Measurements from ENCODE around the gene PADI3. TPM values are rescaled to one million over a fixed set of nuclear protein-coding genes. Genes with fewer than 3 reads are reported as not detected.

Gene PADI3
- total RNA-seq, 1 experiment from 2014 or later = 0.61 TPM

DNA sequence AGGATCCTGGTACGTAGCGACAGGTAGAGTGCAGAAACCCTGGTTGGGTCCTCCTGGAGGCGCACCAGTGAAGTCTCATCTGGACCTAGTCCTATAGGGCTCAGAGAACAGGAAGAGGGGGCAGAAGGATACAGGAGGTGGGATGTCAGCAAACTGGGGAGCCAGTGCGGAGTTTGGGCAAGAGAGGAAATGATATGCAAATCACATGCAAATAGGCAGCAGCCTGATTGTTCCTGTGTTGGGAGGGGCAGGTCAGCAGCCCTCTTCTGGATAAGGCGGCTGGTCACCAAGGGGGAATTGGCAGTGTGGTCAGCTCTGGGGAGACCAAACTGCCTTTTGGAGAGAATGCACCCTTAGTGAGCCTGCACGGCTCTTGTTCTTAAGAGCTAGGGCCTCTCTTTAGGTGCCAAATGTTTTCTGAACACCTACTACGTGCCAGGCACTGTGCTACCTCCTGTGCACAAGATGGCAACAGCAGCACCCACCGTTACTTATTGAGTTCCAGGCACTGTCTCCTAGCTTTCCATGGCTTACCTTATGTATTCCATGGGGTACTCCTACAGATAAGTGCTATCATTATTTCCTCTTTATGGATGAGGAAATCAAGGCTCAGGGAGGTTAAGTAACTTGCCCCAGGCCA lies 18.1 kb upstream of the PADI3 start:
- POLR2A ChIA-PET = no interaction called here
- Mint-ChIP-seq H3K36me3 (no peaks in the 10 kb centered on the region), H3K27ac (no peak overlapping the region), H3K4me3 (no peak overlapping the region), H3K27me3 (ENCODE audit: low read depth) (peaks cover 3% of the 10 kb centered on the region; the same call in 1 of the 2 replicates), H3K9me3 (no peaks in the 10 kb centered on the region), H3K4me1 (peaks cover 13% of the 10 kb centered on the region)
- TF ChIP-seq ELF4 (CRISPR knock-in tag; IDR thresholded peaks at IDR 0.05; ENCODE audit: low read depth) (no peak), NR2C2 (CRISPR knock-in tag; IDR thresholded peaks at IDR 0.05) (no peak), OVOL2 (CRISPR knock-in tag; IDR thresholded peaks at IDR 0.05; ENCODE audit: borderline replicate concordance) (no peak), MYBL2 (CRISPR knock-in tag; IDR thresholded peaks at IDR 0.05) (no peak)
- TF ChIP-seq, protein P1, sequence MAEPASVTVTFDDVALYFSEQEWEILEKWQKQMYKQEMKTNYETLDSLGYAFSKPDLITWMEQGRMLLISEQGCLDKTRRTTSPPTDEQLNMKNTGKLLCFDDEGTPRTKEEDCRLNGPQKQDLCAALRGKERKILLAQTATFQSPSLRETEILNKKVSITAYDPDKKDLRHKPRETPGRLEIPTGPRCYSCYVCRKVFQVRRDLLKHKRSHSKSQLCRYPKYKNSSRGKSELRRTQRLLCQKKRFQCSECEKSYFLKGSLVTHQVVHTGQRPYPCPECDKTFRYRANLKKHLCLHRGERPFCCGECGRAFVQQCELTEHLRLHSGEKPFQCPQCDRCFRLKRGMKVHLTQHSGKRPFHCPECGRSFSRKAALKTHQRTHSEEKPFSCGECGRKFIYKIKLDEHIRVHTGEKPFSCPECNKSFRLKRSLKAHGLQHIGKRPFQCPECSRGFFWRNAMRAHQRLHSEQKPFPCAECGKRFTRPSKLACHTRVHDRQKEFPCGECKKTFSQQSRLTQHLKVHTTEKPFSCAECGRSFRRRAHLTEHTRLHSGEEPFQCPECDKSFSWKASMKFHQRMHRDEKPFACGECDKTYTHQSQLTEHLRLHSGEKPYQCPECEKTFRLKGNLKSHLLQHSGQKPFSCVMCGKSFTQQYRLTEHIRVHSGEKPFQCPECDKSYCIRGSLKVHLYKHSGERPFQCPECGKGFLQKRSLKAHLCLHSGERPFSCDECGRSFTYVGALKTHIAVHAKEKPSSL (CRISPR knock-in tag; conservative IDR thresholded peaks at IDR 0.05) = no peak
- TF ChIP-seq, protein P2, sequence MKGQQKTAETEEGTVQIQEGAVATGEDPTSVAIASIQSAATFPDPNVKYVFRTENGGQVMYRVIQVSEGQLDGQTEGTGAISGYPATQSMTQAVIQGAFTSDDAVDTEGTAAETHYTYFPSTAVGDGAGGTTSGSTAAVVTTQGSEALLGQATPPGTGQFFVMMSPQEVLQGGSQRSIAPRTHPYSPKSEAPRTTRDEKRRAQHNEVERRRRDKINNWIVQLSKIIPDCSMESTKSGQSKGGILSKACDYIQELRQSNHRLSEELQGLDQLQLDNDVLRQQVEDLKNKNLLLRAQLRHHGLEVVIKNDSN (CRISPR knock-in tag; IDR thresholded peaks at IDR 0.05) = no peak
- TF ChIP-seq, protein P3, sequence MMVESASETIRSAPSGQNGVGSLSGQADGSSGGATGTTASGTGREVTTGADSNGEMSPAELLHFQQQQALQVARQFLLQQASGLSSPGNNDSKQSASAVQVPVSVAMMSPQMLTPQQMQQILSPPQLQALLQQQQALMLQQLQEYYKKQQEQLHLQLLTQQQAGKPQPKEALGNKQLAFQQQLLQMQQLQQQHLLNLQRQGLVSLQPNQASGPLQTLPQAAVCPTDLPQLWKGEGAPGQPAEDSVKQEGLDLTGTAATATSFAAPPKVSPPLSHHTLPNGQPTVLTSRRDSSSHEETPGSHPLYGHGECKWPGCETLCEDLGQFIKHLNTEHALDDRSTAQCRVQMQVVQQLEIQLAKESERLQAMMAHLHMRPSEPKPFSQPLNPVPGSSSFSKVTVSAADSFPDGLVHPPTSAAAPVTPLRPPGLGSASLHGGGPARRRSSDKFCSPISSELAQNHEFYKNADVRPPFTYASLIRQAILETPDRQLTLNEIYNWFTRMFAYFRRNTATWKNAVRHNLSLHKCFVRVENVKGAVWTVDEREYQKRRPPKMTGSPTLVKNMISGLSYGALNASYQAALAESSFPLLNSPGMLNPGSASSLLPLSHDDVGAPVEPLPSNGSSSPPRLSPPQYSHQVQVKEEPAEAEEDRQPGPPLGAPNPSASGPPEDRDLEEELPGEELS (CRISPR knock-in tag; IDR thresholded peaks at IDR 0.05) = no peak
- TF ChIP-seq, protein P4, sequence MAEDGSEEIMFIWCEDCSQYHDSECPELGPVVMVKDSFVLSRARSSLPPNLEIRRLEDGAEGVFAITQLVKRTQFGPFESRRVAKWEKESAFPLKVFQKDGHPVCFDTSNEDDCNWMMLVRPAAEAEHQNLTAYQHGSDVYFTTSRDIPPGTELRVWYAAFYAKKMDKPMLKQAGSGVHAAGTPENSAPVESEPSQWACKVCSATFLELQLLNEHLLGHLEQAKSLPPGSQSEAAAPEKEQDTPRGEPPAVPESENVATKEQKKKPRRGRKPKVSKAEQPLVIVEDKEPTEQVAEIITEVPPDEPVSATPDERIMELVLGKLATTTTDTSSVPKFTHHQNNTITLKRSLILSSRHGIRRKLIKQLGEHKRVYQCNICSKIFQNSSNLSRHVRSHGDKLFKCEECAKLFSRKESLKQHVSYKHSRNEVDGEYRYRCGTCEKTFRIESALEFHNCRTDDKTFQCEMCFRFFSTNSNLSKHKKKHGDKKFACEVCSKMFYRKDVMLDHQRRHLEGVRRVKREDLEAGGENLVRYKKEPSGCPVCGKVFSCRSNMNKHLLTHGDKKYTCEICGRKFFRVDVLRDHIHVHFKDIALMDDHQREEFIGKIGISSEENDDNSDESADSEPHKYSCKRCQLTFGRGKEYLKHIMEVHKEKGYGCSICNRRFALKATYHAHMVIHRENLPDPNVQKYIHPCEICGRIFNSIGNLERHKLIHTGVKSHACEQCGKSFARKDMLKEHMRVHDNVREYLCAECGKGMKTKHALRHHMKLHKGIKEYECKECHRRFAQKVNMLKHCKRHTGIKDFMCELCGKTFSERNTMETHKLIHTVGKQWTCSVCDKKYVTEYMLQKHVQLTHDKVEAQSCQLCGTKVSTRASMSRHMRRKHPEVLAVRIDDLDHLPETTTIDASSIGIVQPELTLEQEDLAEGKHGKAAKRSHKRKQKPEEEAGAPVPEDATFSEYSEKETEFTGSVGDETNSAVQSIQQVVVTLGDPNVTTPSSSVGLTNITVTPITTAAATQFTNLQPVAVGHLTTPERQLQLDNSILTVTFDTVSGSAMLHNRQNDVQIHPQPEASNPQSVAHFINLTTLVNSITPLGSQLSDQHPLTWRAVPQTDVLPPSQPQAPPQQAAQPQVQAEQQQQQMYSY (CRISPR knock-in tag; IDR thresholded peaks at IDR 0.05) = no peak
- TF ChIP-seq, protein P5, sequence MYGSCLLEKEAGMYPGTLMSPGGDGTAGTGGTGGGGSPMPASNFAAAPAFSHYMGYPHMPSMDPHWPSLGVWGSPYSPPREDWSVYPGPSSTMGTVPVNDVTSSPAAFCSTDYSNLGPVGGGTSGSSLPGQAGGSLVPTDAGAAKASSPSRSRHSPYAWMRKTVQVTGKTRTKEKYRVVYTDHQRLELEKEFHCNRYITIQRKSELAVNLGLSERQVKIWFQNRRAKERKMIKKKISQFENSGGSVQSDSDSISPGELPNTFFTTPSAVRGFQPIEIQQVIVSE (CRISPR knock-in tag; IDR thresholded peaks at IDR 0.05; ENCODE audit: borderline replicate concordance) = no peak
- TF ChIP-seq, protein P6, sequence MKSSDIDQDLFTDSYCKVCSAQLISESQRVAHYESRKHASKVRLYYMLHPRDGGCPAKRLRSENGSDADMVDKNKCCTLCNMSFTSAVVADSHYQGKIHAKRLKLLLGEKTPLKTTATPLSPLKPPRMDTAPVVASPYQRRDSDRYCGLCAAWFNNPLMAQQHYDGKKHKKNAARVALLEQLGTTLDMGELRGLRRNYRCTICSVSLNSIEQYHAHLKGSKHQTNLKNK (CRISPR knock-in tag; IDR thresholded peaks at IDR 0.05) = no peak
- ATAC-seq = peak; percentile 30
- CTCF ChIA-PET = interaction anchor here (1.1 kb wide), 1 partner anchor 105 kb away, joined by 3 read pairs; no protein-coding TSS in a partner anchor
- no peak for DNase-seq (ENCODE audit: low spot score)

DNA sequence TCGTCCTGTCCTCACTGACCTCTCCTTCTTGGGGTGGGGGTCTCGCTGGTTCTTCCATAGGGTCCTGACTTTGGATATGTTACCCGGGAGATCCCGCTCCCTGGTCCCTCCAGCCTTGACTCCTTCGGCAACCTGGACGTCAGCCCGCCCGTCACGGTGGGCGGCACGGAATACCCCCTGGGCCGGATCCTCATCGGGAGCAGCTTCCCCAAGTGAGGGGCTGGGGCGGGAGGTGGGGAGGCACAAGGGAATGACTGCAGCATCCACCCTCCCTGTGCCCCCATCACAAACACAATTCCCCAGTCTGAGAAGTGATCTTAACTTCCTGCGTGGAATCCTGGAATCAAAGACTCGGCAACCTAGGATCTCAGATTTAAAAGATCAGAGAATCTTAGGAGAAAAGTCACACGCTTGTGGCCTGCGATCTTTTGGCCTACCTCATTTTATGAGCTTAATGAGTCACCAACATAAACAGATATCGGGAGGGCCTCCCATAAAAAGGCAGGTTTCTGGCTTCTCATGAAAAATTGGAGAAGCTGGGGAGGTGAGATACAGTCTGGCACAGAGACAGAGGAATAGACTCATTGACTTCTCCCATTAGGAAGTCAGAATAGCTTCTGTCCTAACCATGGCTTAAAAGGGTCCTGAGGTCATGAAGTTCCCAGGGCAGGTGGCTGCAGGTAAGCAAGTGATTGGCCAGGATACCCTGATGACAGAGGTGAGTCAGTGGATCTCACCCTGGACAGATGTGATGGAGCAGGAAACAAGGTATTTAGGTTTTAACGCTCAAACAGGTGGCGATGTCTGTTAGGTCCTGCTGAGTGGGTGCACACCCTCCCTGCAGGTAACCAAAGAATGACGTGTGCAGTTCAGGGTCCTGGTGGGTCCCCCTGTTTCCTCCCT lies 15.9 kb upstream of the PADI3 start:
- ATAC-seq = no peak
- Mint-ChIP-seq H3K4me3 (no peak overlapping the region), H3K27me3 (ENCODE audit: low read depth) (peaks cover 3% of the 10 kb centered on the region; the same call in 1 of the 2 replicates), H3K27ac (no peak overlapping the region; the same call in 1 of the 2 replicates), H3K4me1 (peaks cover 13% of the 10 kb centered on the region), H3K9me3 (no peaks in the 10 kb centered on the region), H3K36me3 (no peaks in the 10 kb centered on the region)
- ChIA-PET POLR2A (interaction anchor here (0.5 kb wide), 1 partner anchor 68 kb away, joined by 3 read pairs; no protein-coding TSS in a partner anchor), CTCF (interaction anchor here (1.4 to 5.4 kb wide), 2 partner anchors 104 to 107 kb away, joined by 4 to 41 read pairs; no protein-coding TSS in a partner anchor)
- no peak for DNase-seq (ENCODE audit: low spot score)
- TF ChIP-seq RELA (CRISPR knock-in tag; IDR thresholded peaks at IDR 0.05; ENCODE audit: borderline replicate concordance) (no peak), IRF2 (CRISPR knock-in tag; IDR thresholded peaks at IDR 0.05; ENCODE audit: borderline replicate concordance, low read depth) (no peak), CREM (CRISPR knock-in tag; IDR thresholded peaks at IDR 0.05) (no peak), ZNF317 (CRISPR knock-in tag; IDR thresholded peaks at IDR 0.05; ENCODE audit: borderline replicate concordance, low read depth) (no peak), FOXP1 (CRISPR knock-in tag; IDR thresholded peaks at IDR 0.05; ENCODE audit: borderline replicate concordance) (no peak), TEAD4 (CRISPR knock-in tag; IDR thresholded peaks at IDR 0.05) (no peak), ZNF219 (CRISPR knock-in tag; IDR thresholded peaks at IDR 0.05; ENCODE audit: borderline replicate concordance) (no peak), ZNF396 (CRISPR knock-in tag; IDR thresholded peaks at IDR 0.05; ENCODE audit: borderline replicate concordance) (no peak)

Data from WTC11 (cell line).